ENCODE measurements around the gene GRK2.

DNA sequence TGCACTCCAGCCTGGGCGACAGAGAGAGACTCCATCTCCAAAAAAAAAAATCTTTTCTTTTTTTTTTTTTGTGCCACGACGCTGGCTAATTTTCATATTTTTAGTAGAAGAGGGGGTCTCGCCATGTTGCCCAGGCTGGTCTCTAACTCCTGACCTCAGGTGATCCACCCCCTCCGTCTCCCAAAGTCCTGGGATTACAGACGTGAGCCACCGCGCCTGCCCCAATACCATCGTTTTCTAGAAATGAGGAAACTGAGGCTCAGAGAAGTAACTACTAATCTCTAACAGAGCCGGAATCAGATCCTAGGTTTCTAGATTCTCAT lies 50.6 kb downstream of the GRK2 start:
- TF ChIP-seq ARNT (IDR thresholded peaks at IDR 0.05) (no peak), MAX (IDR thresholded peaks at IDR 0.05) (no peak), YY1 (IDR thresholded peaks at IDR 0.05; ENCODE audit: insufficient read depth, insufficient replicate concordance, low read depth, low read length) (no peak), CTCF (CRISPR knock-in tag; IDR thresholded peaks at IDR 0.05) (no peak), ZNF224 (CRISPR knock-in tag; IDR thresholded peaks at IDR 0.05) (no peak), MYC (CRISPR knock-in tag; IDR thresholded peaks at IDR 0.05; ENCODE audit: borderline replicate concordance) (no peak), POLR2A (IDR thresholded peaks at IDR 0.05; ENCODE audit: insufficient read depth in 1 of 2, low read depth in 2 of 2, low read length in 2 of 2) (no peak), ZNF605 (CRISPR knock-in tag; IDR thresholded peaks at IDR 0.05) (no peak), POLR2AphosphoS5 (IDR thresholded peaks at IDR 0.05; ENCODE audit: low read depth, low read length) (no peak), PATZ1 (CRISPR knock-in tag; IDR thresholded peaks at IDR 0.05) (no peak), EHMT2 (IDR thresholded peaks at IDR 0.05; ENCODE audit: borderline replicate concordance, low read depth, low read length) (no peak), CEBPB (IDR thresholded peaks at IDR 0.05; ENCODE audit: borderline replicate concordance, low read depth, low read length) (no peak), PTBP1 (IDR thresholded peaks at IDR 0.05; ENCODE audit: low read depth, low read length, poor library complexity, severe bottlenecking) (no peak)

Data from HepG2 (cell line).